Mucosa of rectum (tissue), 2 donors: ENCODE results near the gene WDR20.

Experiments used
- H3K27ac ChIP-seq, 2 donors: one replicate each; pipeline ENCODE4 v1.7.0; 2013; ENCODE audit warnings: inconsistent platforms in 2 of 2, low read depth in 2 of 2, low read length in 2 of 2
- H3K27me3 ChIP-seq, 2 donors: one replicate each; pipeline ENCODE4 v1.7.0; 2013; ENCODE audit warnings: low read length in 2 of 2; ENCODE audit not compliant: control insufficient read depth in 2 of 2, insufficient read depth in 2 of 2
- H3K36me3 ChIP-seq, 2 donors: one replicate each; pipeline ENCODE4 v1.7.0; 2013; ENCODE audit warnings: low read length in 2 of 2; ENCODE audit not compliant: control insufficient read depth in 2 of 2, insufficient read depth in 2 of 2
- H3K4me1 ChIP-seq, 2 donors: one replicate each; pipeline ENCODE4 v1.7.0; 2013; ENCODE audit warnings: low read length in 2 of 2, mild to moderate bottlenecking in 1 of 2; ENCODE audit not compliant: control insufficient read depth in 2 of 2, insufficient read depth in 2 of 2
- H3K4me3 ChIP-seq, 2 donors: one replicate each; pipeline ENCODE4 v1.7.0; 2013; ENCODE audit warnings: low read length in 2 of 2
- H3K9ac ChIP-seq, 2 donors: one replicate each; pipeline ENCODE4 v1.7.0; 2013; ENCODE audit warnings: low read length in 2 of 2, low read depth in 1 of 2, mild to moderate bottlenecking in 1 of 2
- H3K9me3 ChIP-seq, 2 donors: one replicate each; pipeline ENCODE4 v1.7.0; 2013; ENCODE audit warnings: low read length in 2 of 2; ENCODE audit not compliant: control insufficient read depth in 2 of 2
- donor health status: healthy.
- donor health status: Normal muscosa, but diverticular disease.

WDR20 gene

DNA sequence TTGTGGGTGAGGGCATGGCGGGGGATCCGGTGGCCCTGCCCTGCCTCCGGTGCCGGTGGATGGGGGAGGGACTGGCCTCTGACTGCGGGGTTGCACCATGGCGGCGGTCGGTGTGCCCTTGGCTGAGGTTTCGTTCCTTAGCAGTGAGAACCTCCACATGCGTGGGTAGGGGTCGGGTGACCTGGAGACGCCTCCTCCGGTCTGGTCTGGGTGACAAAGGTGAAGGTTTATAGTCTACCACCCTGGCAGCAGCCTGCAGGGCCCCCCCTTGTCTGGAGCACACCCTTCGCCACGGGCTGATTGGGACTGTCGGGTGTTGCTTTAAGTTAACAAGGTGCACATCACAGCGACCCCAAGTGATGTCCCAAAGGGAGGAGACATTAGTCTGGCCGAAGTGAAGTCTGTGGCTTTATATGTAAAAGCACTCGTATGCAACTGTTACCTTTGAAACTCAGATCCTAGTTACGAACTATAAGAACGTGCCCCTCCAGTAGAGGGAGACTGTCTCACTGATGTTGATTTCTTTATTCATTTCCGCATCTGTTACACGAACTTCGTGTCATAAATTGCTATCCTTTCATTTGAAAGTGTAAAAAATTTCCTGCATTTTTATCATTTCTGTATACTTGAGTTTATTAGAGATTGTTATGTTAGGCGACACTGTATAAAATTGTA lies 74.4 kb downstream of the WDR20 start:
- Histone ChIP-seq H3K27ac (no peak overlapping the region), H3K27me3 (no peaks in the 10 kb centered on the region), H3K36me3 (peaks cover 10 to 26% of the 10 kb centered on the region in 2 donors), H3K4me3 (no peak overlapping the region), H3K9ac (no peak overlapping the region), H3K4me1 (no peaks in the 10 kb centered on the region), H3K9me3 (no peaks in the 10 kb centered on the region)

DNA sequence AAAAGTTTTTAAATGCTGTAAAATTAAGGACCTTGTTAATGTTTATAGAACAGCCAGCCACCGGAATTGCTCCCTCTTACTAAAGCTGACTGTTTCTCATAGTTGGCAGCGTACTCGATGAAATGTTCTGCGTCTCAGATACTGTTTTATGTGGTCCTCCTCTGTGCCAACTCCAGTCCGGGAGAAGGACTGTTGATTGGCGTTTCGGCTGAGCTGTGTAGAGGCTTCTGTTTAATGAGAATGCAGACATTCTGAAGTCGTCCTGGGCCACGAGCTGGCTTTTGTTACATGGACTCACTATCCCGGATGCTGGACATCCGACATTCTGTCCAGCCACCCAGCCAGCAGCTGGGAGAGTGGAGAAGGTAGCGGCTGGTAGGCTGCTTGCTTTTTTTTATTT lies 75.4 kb downstream of the WDR20 start:
- Histone ChIP-seq H3K9me3 (no peaks in the 10 kb centered on the region), H3K36me3 (peaks cover 7 to 19% of the 10 kb centered on the region in 2 donors), H3K4me3 (no peak overlapping the region), H3K27ac (no peak overlapping the region), H3K27me3 (no peaks in the 10 kb centered on the region), H3K4me1 (no peaks in the 10 kb centered on the region), H3K9ac (no peak overlapping the region)

DNA sequence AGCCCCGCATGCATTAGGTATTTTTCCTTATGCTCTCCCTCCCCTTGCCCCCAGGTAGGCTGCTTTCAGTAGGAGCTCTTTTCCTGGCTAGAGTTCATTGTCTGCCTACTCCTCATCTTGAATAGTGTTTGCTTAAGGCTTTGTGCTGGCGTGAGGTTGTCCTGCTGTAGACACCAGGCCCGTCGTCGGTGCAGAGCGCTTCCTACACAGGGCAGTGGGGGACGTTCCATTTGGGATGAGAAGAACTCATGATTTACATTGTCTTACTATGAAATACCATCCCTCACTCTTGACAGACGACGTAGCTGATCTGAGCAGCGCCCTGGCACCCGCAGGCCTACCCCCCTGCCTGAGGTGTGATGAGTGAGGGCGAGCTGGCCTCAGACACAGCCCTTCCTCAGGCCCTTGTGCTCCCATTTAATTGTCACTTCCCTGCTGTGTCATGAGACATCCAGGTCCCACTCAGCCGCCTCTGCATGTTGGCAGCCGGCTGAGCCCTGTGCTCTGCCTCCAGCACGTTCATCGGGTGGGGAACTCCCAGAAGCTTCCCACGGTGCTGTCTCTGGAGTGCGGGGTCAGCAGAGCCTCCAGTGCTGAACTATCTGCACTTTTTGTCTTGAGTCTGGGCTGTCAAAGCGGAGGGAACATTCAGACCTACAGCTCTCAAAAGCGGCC lies 76.0 kb downstream of the WDR20 start:
- no peaks in the 10 kb centered on the region for H3K9me3 ChIP-seq
- no peak overlapping the region for H3K4me3 ChIP-seq
- no peaks in the 10 kb centered on the region for H3K27me3 ChIP-seq
- no peak overlapping the region for H3K27ac ChIP-seq
- H3K9ac ChIP-seq: no peak overlapping the region
- peaks cover 7 to 17% of the 10 kb centered on the region in 2 donors for H3K36me3 ChIP-seq
- no peaks in the 10 kb centered on the region for H3K4me1 ChIP-seq

DNA sequence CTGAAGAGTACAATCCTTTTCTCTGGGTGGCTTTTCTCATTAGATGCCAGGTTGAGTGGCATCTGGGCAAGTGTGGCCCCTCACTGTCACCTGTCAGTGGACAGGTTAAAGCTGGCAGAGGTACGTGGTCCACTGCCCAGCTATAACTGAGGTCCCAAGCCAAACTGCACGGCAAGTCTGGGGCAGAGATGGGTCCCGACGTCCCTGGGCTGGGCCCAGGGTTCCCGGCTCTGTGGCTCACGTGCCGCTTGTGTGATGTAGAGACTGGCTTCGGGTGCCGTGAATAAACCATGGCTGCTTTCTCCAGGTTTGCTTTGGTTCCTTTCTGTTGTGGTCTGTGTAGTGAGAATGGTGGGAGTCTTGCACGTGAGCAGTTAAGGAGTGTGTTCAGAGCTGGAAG lies 77.7 kb downstream of the WDR20 start:
- H3K9ac ChIP-seq: no peak overlapping the region
- H3K27me3 ChIP-seq: no peaks in the 10 kb centered on the region
- H3K4me1 ChIP-seq: no peaks in the 10 kb centered on the region
- H3K36me3 ChIP-seq: peaks cover 7 to 12% of the 10 kb centered on the region in 2 donors
- no peak overlapping the region for H3K27ac ChIP-seq
- no peaks in the 10 kb centered on the region for H3K9me3 ChIP-seq
- no peak overlapping the region for H3K4me3 ChIP-seq

DNA sequence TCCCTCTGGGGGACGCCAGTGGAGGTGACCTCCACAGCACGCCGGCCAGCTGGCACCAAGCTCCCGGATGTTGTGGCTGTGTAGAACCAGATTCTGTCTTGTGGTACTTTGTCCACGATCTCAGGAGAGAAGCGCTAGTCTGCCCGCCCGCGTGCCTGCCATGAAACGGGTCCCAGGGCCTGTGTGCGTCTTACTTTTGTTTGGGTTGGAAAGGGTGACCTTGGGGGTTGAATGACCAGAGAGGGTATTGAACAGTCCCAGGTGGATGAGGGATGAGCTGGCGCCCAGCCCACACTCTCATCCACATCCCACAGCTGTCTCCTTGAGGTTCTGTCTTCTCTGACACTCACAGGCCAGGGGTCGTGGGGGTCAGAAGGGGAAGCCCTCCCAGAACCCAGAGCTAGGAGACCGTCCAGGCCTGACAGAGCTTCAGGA lies 78.3 kb downstream of the WDR20 start:
- no peaks in the 10 kb centered on the region for H3K27me3 ChIP-seq
- H3K36me3 ChIP-seq: peaks cover 7 to 16% of the 10 kb centered on the region in 2 donors
- H3K27ac ChIP-seq: no peak overlapping the region
- H3K4me3 ChIP-seq: no peak overlapping the region
- no peaks in the 10 kb centered on the region for H3K9me3 ChIP-seq
- H3K9ac ChIP-seq: no peak overlapping the region
- no peaks in the 10 kb centered on the region for H3K4me1 ChIP-seq

DNA sequence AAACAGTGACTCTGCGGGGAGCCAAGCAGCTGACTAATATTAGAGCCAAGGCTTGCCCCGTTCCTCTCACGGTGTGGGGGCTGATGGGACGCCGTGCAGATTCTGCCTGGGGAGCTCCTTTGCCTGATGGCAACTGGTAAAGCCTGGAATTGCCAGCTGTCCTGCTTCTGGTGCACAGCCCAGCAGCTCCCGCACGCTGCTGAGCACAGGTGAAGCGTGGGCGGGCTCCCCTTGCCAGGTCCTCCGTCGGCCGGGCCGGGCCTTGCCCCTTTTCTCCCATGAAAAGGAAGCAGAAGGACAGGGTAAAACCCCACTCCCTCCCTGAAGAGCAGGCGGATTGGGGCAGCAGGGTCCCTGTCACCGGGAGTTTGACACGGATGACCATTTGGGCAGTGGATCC lies 79.0 kb downstream of the WDR20 start:
- no peak overlapping the region for H3K4me3 ChIP-seq
- no peaks in the 10 kb centered on the region for H3K27me3 ChIP-seq
- H3K36me3 ChIP-seq: peaks cover 10 to 18% of the 10 kb centered on the region in 2 donors
- H3K9me3 ChIP-seq: no peaks in the 10 kb centered on the region
- no peak overlapping the region for H3K9ac ChIP-seq
- H3K4me1 ChIP-seq: no peaks in the 10 kb centered on the region
- no peak overlapping the region for H3K27ac ChIP-seq

DNA sequence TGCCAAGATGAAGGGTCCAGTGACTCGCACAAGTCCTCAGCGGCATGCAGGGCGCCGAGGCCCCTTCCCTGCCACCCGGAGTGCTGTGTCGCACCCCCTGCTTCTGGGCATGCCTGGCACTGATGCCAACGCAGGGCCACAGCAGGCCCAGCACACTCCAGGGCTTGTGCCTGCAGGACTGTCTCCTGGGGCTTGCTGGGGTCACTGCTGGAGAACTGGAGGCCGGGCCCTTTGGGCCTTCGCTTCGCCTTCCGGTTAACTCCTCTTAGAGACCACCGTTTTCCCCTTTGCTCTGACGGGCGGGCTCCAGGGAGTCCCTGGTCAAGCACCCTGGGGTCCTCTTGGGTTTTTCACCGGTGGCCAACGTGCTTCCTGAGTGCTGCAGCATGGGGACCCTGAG lies 79.6 kb downstream of the WDR20 start:
- Histone ChIP-seq H3K27me3 (no peaks in the 10 kb centered on the region), H3K4me1 (no peaks in the 10 kb centered on the region), H3K36me3 (peaks cover 10 to 17% of the 10 kb centered on the region in 2 donors)

DNA sequence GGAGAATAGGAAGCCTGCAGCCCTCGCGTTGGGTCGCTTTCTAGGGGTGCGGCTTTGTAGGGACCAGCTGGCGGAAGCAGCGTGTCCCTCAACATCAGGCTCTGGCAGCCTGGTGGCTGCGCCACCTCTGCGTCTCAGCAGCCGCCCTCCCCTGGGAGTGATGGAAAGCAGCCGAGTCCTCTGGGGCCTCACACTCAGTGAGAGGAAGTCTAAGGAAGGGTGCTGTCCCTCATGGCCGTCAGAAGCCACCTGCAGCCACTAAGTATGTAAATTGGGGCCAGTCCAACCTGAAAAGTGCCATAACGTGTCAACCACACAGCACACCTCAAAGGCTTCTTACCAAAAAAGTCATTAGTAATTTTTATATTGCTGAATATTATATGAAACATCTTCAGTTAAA lies 80.3 kb downstream of the WDR20 start:
- Histone ChIP-seq H3K9me3 (no peaks in the 10 kb centered on the region), H3K4me1 (no peaks in the 10 kb centered on the region), H3K4me3 (no peak overlapping the region), H3K27ac (no peak overlapping the region), H3K36me3 (peaks cover 10 to 17% of the 10 kb centered on the region in 2 donors), H3K27me3 (no peaks in the 10 kb centered on the region), H3K9ac (no peak overlapping the region)

More for the DNA sequence above, 79.6 kb downstream of the WDR20 start:
- Histone ChIP-seq H3K4me3 (no peak overlapping the region), H3K9ac (no peak overlapping the region), H3K9me3 (no peaks in the 10 kb centered on the region), H3K27ac (no peak overlapping the region)

DNA sequence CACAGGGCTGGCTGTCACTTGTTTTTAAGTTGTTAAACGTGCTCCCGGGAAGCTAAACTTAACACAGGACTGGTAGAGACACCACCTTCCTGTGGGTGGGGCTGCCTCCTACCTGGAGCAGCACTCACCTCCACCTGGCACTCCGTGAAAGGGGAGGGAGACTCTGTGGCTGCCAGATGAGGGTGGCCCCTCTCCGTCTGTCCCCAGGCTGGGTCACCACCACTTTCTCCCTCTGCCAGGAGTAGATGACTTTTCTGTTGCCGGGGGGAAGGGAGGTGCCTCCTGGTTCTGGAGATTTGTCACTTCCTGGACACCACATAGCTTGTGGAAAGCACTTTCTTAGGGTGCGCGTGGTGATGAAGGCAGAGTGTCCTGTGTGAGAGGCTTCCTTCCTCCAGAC lies 81.3 kb downstream of the WDR20 start:
- peaks cover 10 to 17% of the 10 kb centered on the region in 2 donors for H3K36me3 ChIP-seq

DNA sequence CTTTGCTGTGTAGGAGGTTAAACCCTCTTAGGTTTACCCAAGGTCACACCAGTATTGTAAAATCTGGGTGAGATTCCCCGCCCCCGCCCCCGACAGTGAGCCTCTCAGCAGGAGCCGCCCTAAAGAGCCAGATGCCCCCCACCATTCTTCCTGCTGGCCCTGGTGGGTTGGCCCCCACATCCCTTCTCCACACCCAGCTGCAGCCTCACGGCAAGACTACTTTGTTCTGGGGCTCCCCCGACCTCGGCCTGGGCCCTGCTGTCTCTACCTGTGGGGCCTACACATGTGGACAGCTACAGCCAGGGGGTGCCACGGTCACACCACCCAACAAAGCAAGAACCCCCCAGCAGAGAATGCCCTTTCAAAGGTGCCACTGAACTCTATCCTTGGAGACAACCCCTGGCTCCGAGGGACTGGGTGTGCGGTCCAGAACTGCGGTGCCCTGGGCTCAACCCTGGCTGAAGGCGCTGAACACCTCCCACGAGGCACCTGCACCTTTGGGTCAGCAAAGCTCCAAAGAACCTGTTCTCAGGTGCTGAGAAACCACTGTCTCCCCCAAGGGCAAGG lies 82.4 kb downstream of the WDR20 start:
- Histone ChIP-seq H3K27ac (no peak overlapping the region), H3K4me3 (no peak overlapping the region), H3K27me3 (no peaks in the 10 kb centered on the region), H3K9ac (no peak overlapping the region), H3K4me1 (no peaks in the 10 kb centered on the region), H3K9me3 (no peaks in the 10 kb centered on the region), H3K36me3 (peaks cover 10 to 16% of the 10 kb centered on the region in 2 donors)

More for the DNA sequence above, 81.3 kb downstream of the WDR20 start:
- no peaks in the 10 kb centered on the region for H3K9me3 ChIP-seq
- H3K4me3 ChIP-seq: no peak overlapping the region
- H3K9ac ChIP-seq: no peak overlapping the region
- H3K4me1 ChIP-seq: no peaks in the 10 kb centered on the region
- H3K27ac ChIP-seq: no peak overlapping the region
- H3K27me3 ChIP-seq: no peaks in the 10 kb centered on the region
